ENCODE results near the gene SREBF1. TPM values are rescaled to one million over a fixed set of nuclear protein-coding genes. Genes with fewer than 3 reads are reported as not detected.

The SREBF1 gene
- total and polyA plus RNA-seq, 4 donors, result 23.6 to 103 (median 24.4) TPM

- peak; percentile 6 for ATAC-seq (ENCODE audit: low FRiP score)
- intact Hi-C loops (cut with DNase I), result no loop called here
Measured at GRCh38 chr17:17824119-17824782, 12.5 kb downstream of the SREBF1 start.

GRCh38 chr17:17823433-17824118 is 13.2 kb downstream of the SREBF1 start:
- peak; percentile 92 for ATAC-seq (ENCODE audit: low FRiP score)
- H3K4me1 ChIP-seq (ENCODE audit: control insufficient read depth in 1 of 2, insufficient read depth in 2 of 2, low read length in 2 of 2), result no peaks in the 10 kb centered on the region
- peak overlapping the region in 1 of 2 donors; percentile 34 for H3K27ac ChIP-seq (ENCODE audit: low read depth in 1 of 2, low read length in 2 of 2)
- peak overlapping the region in 1 of 2 donors; percentile 40 for H3K4me3 ChIP-seq (ENCODE audit: low read length in 2 of 2)
- no peaks in the 10 kb centered on the region for H3K9me3 ChIP-seq (ENCODE audit: control insufficient read depth, low read length)
- DNase-seq, result peak; percentile 89 to 92
- no peaks in the 10 kb centered on the region for H3K36me3 ChIP-seq (ENCODE audit: control insufficient read depth in 1 of 2, insufficient read depth in 2 of 2, low read length in 1 of 2)
- no peaks in the 10 kb centered on the region for H3K27me3 ChIP-seq (ENCODE audit: control insufficient read depth in 1 of 2, insufficient read depth in 2 of 2, low read length in 1 of 2)
- WGBS, 2 donors, result 1% methylated on average over 44 to 69 of the region's 69 CpGs
- intact Hi-C loops (cut with DNase I), result no loop called here

More at GRCh38 chr17:17824119-17824782, 12.5 kb downstream of the SREBF1 start:
- WGBS, 2 donors, result 23 to 25% methylated on average over 11 of the region's 11 CpGs
- no peak overlapping the region for H3K4me3 ChIP-seq (ENCODE audit: low read length in 2 of 2)
- no peaks in the 10 kb centered on the region for H3K36me3 ChIP-seq (ENCODE audit: control insufficient read depth in 1 of 2, insufficient read depth in 2 of 2, low read length in 1 of 2)
- no peaks in the 10 kb centered on the region for H3K4me1 ChIP-seq (ENCODE audit: control insufficient read depth in 1 of 2, insufficient read depth in 2 of 2, low read length in 2 of 2)
- H3K27ac ChIP-seq (ENCODE audit: low read depth in 1 of 2, low read length in 2 of 2), result peak overlapping the region in 1 of 2 donors; percentile 34
- DNase-seq, result no peak
- no peaks in the 10 kb centered on the region for H3K27me3 ChIP-seq (ENCODE audit: control insufficient read depth in 1 of 2, insufficient read depth in 2 of 2, low read length in 1 of 2)
- no peaks in the 10 kb centered on the region for H3K9me3 ChIP-seq (ENCODE audit: control insufficient read depth, low read length)

- no peak for DNase-seq
- 39 to 44% methylated on average over 3 of the region's 3 CpGs for WGBS, 2 donors
- H3K27me3 ChIP-seq (ENCODE audit: control insufficient read depth in 1 of 2, insufficient read depth in 2 of 2, low read length in 1 of 2), result no peaks in the 10 kb centered on the region
- H3K27ac ChIP-seq (ENCODE audit: low read depth in 1 of 2, low read length in 2 of 2), result no peak overlapping the region
- no peak overlapping the region for H3K4me3 ChIP-seq (ENCODE audit: low read length in 2 of 2)
- H3K9me3 ChIP-seq (ENCODE audit: control insufficient read depth, low read length), result no peaks in the 10 kb centered on the region
- no peaks in the 10 kb centered on the region for H3K36me3 ChIP-seq (ENCODE audit: control insufficient read depth in 1 of 2, insufficient read depth in 2 of 2, low read length in 1 of 2)
- intact Hi-C loops (cut with DNase I), result no loop called here
- ATAC-seq (ENCODE audit: low FRiP score), result no peak
- H3K4me1 ChIP-seq (ENCODE audit: control insufficient read depth in 1 of 2, insufficient read depth in 2 of 2, low read length in 2 of 2), result no peaks in the 10 kb centered on the region
Measured at GRCh38 chr17:17822616-17823015, 14.2 kb downstream of the SREBF1 start.

- H3K9me3 ChIP-seq (ENCODE audit: control insufficient read depth, low read length), result no peaks in the 10 kb centered on the region
- 33 to 45% methylated on average over 1 of the region's 1 CpG for WGBS, 2 donors
- no peaks in the 10 kb centered on the region for H3K27me3 ChIP-seq (ENCODE audit: control insufficient read depth in 1 of 2, insufficient read depth in 2 of 2, low read length in 1 of 2)
- intact Hi-C loops (cut with DNase I), result no loop called here
- no peaks in the 10 kb centered on the region for H3K36me3 ChIP-seq (ENCODE audit: control insufficient read depth in 1 of 2, insufficient read depth in 2 of 2, low read length in 1 of 2)
- H3K4me3 ChIP-seq (ENCODE audit: low read length in 2 of 2), result no peak overlapping the region
- ATAC-seq (ENCODE audit: low FRiP score) (no peak), DNase-seq (peak in 1 of 2 donors; percentile 85)
- no peaks in the 10 kb centered on the region for H3K4me1 ChIP-seq (ENCODE audit: control insufficient read depth in 1 of 2, insufficient read depth in 2 of 2, low read length in 2 of 2)
- H3K27ac ChIP-seq (ENCODE audit: low read depth in 1 of 2, low read length in 2 of 2), result no peak overlapping the region
Measured at GRCh38 chr17:17822189-17822588, 14.6 kb downstream of the SREBF1 start.

- WGBS, 2 donors, result 85 to 86% methylated on average over 7 of the region's 7 CpGs
- Histone ChIP-seq H3K27ac (ENCODE audit: low read depth in 1 of 2, low read length in 2 of 2) (no peak overlapping the region), H3K4me3 (ENCODE audit: low read length in 2 of 2) (no peak overlapping the region), H3K36me3 (ENCODE audit: control insufficient read depth in 1 of 2, insufficient read depth in 2 of 2, low read length in 1 of 2) (no peaks in the 10 kb centered on the region), H3K4me1 (ENCODE audit: control insufficient read depth in 1 of 2, insufficient read depth in 2 of 2, low read length in 2 of 2) (no peaks in the 10 kb centered on the region), H3K9me3 (ENCODE audit: control insufficient read depth, low read length) (no peaks in the 10 kb centered on the region), H3K27me3 (ENCODE audit: control insufficient read depth in 1 of 2, insufficient read depth in 2 of 2, low read length in 1 of 2) (no peaks in the 10 kb centered on the region)
- DNase-seq (no peak), ATAC-seq (ENCODE audit: low FRiP score) (no peak)
- intact Hi-C loops (cut with DNase I), result no loop called here
Measured at GRCh38 chr17:17820463-17821158, 16.2 kb downstream of the SREBF1 start.

- H3K27me3 ChIP-seq (ENCODE audit: control insufficient read depth in 1 of 2, insufficient read depth in 2 of 2, low read length in 1 of 2), result no peaks in the 10 kb centered on the region
- intact Hi-C loops (cut with DNase I), result no loop called here
- no peak overlapping the region for H3K4me3 ChIP-seq (ENCODE audit: low read length in 2 of 2)
- H3K36me3 ChIP-seq (ENCODE audit: control insufficient read depth in 1 of 2, insufficient read depth in 2 of 2, low read length in 1 of 2), result no peaks in the 10 kb centered on the region
- H3K9me3 ChIP-seq (ENCODE audit: control insufficient read depth, low read length), result no peaks in the 10 kb centered on the region
- WGBS, 2 donors, result 90 to 94% methylated on average over 10 of the region's 10 CpGs
- ATAC-seq (ENCODE audit: low FRiP score), result no peak
- no peak overlapping the region for H3K27ac ChIP-seq (ENCODE audit: low read depth in 1 of 2, low read length in 2 of 2)
- DNase-seq, result no peak
- H3K4me1 ChIP-seq (ENCODE audit: control insufficient read depth in 1 of 2, insufficient read depth in 2 of 2, low read length in 2 of 2), result no peaks in the 10 kb centered on the region
Measured at GRCh38 chr17:17820046-17820445, 16.7 kb downstream of the SREBF1 start.

- 85 to 87% methylated on average over 12 of the region's 12 CpGs for WGBS, 2 donors
Measured at GRCh38 chr17:17819561-17819995, 17.2 kb downstream of the SREBF1 start.

GRCh38 chr17:17819111-17819510 is 17.7 kb downstream of the SREBF1 start:
- H3K4me3 ChIP-seq (ENCODE audit: low read length in 2 of 2), result no peak overlapping the region
- no peaks in the 10 kb centered on the region for H3K27me3 ChIP-seq (ENCODE audit: control insufficient read depth in 1 of 2, insufficient read depth in 2 of 2, low read length in 1 of 2)
- DNase-seq (no peak), ATAC-seq (ENCODE audit: low FRiP score) (no peak)
- H3K9me3 ChIP-seq (ENCODE audit: control insufficient read depth, low read length), result no peaks in the 10 kb centered on the region
- H3K27ac ChIP-seq (ENCODE audit: low read depth in 1 of 2, low read length in 2 of 2), result no peak overlapping the region
- H3K4me1 ChIP-seq (ENCODE audit: control insufficient read depth in 1 of 2, insufficient read depth in 2 of 2, low read length in 2 of 2), result no peaks in the 10 kb centered on the region
- WGBS, 2 donors, result 83 to 90% methylated on average over 12 of the region's 12 CpGs
- H3K36me3 ChIP-seq (ENCODE audit: control insufficient read depth in 1 of 2, insufficient read depth in 2 of 2, low read length in 1 of 2), result no peaks in the 10 kb centered on the region
- intact Hi-C loops (cut with DNase I), result loop anchor here in 1 of 2 donors (10.0 kb wide), 1 partner anchor 216 kb away; the partner anchor contains the start of genes ATPAF2 and GID4

More at GRCh38 chr17:17819561-17819995, 17.2 kb downstream of the SREBF1 start:
- Histone ChIP-seq H3K4me3 (ENCODE audit: low read length in 2 of 2) (no peak overlapping the region), H3K4me1 (ENCODE audit: control insufficient read depth in 1 of 2, insufficient read depth in 2 of 2, low read length in 2 of 2) (no peaks in the 10 kb centered on the region), H3K9me3 (ENCODE audit: control insufficient read depth, low read length) (no peaks in the 10 kb centered on the region), H3K36me3 (ENCODE audit: control insufficient read depth in 1 of 2, insufficient read depth in 2 of 2, low read length in 1 of 2) (no peaks in the 10 kb centered on the region), H3K27me3 (ENCODE audit: control insufficient read depth in 1 of 2, insufficient read depth in 2 of 2, low read length in 1 of 2) (no peaks in the 10 kb centered on the region), H3K27ac (ENCODE audit: low read depth in 1 of 2, low read length in 2 of 2) (no peak overlapping the region)
- no peak for ATAC-seq (ENCODE audit: low FRiP score)
- intact Hi-C loops (cut with DNase I), result loop anchor here in 1 of 2 donors (10.0 kb wide), 1 partner anchor 215 kb away; the partner anchor contains the start of genes ATPAF2 and GID4
- peak in 1 of 2 donors; percentile 85 for DNase-seq

All from aorta (tissue), 5 donors.